Thyroid gland (tissue), 4 donors: ENCODE measurements around the gene ARMC9.

Experiments used
- CTCF ChIP-seq, 6 experiments: fragments of 200-600 bp in 3 of 6; fragments of 450-650 bp in 3 of 6; sonication (generic) in 3 of 6; IDR thresholded peaks; one replicate each; pipeline ENCODE4 v1.5.1; 2016 to 2019; ENCODE audit warnings: antibody characterized with exemption in 6 of 6, mild to moderate bottlenecking in 2 of 6, inconsistent platforms in 1 of 6, moderate library complexity in 1 of 6
- POLR2A ChIP-seq, 2 donors: fragments of 450-650 bp; IDR thresholded peaks; one replicate each; pipeline ENCODE4 v1.6.1; 2017; ENCODE audit warnings: antibody characterized with exemption in 2 of 2, mild to moderate bottlenecking in 2 of 2, moderate library complexity in 1 of 2

- TF ChIP-seq CTCF (IDR thresholded peaks at IDR 0.05): no peak
- no peak for TF ChIP-seq POLR2A (IDR thresholded peaks at IDR 0.05)
These were observed 98.1 kb downstream of the ARMC9 start for GRCh38 chr2:231296401-231296974.
